Measurements from ENCODE around the gene TMEM203. TPM values are rescaled to one million over a fixed set of nuclear protein-coding genes. Genes with fewer than 3 reads are reported as not detected.
A peak's percentile ranks its signal among the peaks of the same experiment; 100 is the strongest.

Gene TMEM203
- total RNA-seq, 1 donor from 2014 or later, result 24.3 TPM

- DNase-seq (ENCODE audit: extremely low read depth, low read depth, low spot score), result no peak
Observed at GRCh38 chr9:137198051-137198901, 7.2 kb downstream of the TMEM203 start.

- no peak for DNase-seq (ENCODE audit: extremely low read depth, low read depth, low spot score)
Observed at GRCh38 chr9:137195525-137196220, 9.8 kb downstream of the TMEM203 start.

DNA sequence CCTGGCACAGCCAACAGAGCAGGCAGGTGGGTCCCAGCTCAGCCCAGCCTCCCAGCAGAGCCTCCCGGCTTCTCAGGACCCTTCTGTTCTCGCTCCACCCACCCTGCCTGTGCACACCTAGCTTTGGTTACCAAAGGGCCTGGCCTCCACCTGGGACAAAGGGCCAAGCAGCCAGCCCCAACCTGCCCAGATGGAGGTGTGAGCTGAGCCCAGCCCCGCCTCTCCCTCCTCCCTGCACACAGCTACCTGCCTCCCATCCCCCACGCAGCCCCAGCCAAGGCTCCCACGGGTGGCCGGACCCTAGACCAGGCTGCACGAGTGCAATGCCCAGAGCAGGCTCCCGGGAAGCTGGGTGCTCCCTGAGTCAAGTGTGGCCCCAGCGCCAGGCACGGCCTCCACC lies 10.5 kb downstream of the TMEM203 start:
- DNase-seq (ENCODE audit: extremely low read depth, low read depth, low spot score), result no peak

- no peak for DNase-seq (ENCODE audit: extremely low read depth, low read depth, low spot score)
Observed at GRCh38 chr9:137194388-137194787, 11.1 kb downstream of the TMEM203 start.

DNA sequence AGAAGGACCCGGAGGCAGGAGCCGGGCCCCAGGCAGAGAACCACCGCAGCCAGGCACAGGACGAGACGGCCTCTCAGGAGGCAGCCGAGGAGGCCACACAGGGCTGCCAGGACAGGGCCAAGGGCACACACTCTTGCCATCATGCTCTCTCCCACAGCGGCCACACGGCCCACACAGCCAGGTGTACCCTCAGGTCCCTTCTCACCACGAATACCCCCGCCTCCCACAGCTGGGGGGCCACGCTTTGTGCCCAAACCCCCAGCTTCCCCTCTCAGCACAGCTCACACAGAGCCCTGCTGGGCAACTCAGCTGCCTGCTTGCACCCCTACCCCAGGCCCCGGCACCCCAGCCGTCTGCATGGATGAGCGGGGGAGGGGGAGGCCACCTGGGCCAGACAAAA lies 11.7 kb downstream of the TMEM203 start:
- DNase-seq (ENCODE audit: extremely low read depth, low read depth, low spot score), result no peak

GRCh38 chr9:137192859-137193258 lies 12.6 kb downstream of the TMEM203 start:
- DNase-seq (ENCODE audit: extremely low read depth, low read depth, low spot score), result no peak

DNA sequence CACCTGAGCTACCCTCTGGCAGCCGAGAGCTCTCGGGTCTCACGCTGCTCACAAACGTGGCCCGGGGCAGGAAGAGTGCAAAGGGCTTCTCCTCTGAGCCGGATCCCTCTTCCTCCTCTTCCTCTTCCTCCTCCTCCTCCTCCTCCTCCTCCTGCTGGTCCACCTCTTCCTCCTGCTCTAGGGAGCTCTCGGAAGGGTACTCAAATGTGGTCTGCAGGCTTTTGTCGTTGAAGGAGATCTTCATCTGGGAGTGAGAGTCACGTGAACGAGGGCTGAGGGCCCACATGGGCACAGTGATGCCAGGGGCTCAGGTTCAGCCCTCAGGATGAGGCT lies 13.0 kb downstream of the TMEM203 start:
- no peak for DNase-seq (ENCODE audit: extremely low read depth, low read depth, low spot score)

GRCh38 chr9:137191691-137192447 lies 13.6 kb downstream of the TMEM203 start:
- no peak for DNase-seq (ENCODE audit: extremely low read depth, low read depth, low spot score)

- no peak for DNase-seq (ENCODE audit: extremely low read depth, low read depth, low spot score)
Observed at GRCh38 chr9:137191245-137191644, 14.2 kb downstream of the TMEM203 start.

GRCh38 chr9:137190315-137190856 lies 15.1 kb downstream of the TMEM203 start:
- DNase-seq (ENCODE audit: extremely low read depth, low read depth, low spot score), result no peak

- DNase-seq (ENCODE audit: extremely low read depth, low read depth, low spot score), result no peak
Observed at GRCh38 chr9:137189297-137190295, 15.9 kb downstream of the TMEM203 start.

GRCh38 chr9:137188490-137189296 lies 16.8 kb downstream of the TMEM203 start, which contains the start of the genes ANAPC2 and SSNA1:
TSS of gene ANAPC2 (minus strand) at chr9:137188560. CDS start at chr9:137188532, 28 bp downstream.
TSS of gene SSNA1 (plus strand) at chr9:137188676. CDS start at chr9:137188727, 51 bp downstream.
- DNase-seq (ENCODE audit: extremely low read depth, low read depth, low spot score), result peak; percentile 34

GRCh38 chr9:137188086-137188489 lies 17.4 kb downstream of the TMEM203 start:
- no peak for DNase-seq (ENCODE audit: extremely low read depth, low read depth, low spot score)

GRCh38 chr9:137187386-137187785 lies 18.1 kb downstream of the TMEM203 start:
- no peak for DNase-seq (ENCODE audit: extremely low read depth, low read depth, low spot score)

DNA sequence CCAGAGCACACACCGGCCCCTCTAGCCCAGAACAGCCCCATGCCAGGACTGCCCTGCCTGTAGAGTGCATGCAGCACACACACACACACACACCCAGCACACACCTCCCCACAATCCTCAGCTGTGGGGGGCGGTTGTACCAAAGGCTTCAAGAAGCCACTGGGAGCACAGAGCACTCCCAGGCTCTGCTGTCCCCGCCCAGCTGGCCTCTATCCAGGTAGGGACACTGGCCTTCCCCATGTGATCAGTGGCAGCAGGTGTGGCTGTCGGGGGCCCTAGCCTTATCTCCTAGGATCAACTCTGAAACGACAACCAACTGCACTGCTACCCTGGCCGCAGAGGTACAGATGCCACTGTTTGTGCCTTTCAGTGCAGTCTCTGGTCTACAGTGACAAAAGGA lies 19.1 kb downstream of the TMEM203 start:
- no peak for DNase-seq (ENCODE audit: extremely low read depth, low read depth, low spot score)

GRCh38 chr9:137185921-137186320 lies 19.5 kb downstream of the TMEM203 start:
- DNase-seq (ENCODE audit: extremely low read depth, low read depth, low spot score), result no peak

DNA sequence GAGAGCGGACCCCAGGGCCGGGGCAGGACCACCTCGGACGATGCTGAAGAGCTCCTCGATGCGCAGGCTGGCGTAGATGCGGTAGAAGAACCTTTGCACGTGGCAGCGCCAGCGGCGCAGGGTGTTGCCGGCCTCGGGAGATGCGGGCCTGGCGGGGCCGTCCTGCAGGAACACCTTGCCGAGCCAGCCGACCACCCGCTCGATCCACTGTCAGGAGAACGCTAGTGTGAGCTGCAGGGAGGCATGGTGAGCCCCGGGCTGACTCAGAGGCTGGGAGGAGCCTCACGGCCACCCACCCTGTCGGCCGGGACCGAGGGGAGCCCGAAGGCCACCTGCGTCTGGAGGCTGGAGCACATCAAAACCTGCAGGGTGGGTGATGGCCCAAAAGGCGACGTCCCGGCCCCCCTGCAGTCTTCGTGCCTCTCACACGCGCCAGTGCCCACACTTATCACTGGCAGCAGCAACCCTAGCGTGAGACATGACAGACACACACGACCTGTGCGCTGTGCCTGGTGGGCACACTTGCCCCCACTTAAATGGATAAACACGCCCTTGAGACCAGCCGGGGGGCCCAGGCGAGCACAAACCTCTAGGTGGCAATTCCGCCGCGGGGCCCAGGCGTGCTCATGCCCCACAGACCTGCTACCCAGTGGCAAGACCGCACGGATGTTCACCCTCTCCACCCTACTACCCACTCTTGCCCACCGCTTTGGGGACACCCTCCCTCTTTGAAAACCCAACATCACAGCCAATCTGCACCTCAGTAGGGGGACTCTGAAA lies 20.4 kb downstream of the TMEM203 start:
- DNase-seq (ENCODE audit: extremely low read depth, low read depth, low spot score), result no peak

DNA sequence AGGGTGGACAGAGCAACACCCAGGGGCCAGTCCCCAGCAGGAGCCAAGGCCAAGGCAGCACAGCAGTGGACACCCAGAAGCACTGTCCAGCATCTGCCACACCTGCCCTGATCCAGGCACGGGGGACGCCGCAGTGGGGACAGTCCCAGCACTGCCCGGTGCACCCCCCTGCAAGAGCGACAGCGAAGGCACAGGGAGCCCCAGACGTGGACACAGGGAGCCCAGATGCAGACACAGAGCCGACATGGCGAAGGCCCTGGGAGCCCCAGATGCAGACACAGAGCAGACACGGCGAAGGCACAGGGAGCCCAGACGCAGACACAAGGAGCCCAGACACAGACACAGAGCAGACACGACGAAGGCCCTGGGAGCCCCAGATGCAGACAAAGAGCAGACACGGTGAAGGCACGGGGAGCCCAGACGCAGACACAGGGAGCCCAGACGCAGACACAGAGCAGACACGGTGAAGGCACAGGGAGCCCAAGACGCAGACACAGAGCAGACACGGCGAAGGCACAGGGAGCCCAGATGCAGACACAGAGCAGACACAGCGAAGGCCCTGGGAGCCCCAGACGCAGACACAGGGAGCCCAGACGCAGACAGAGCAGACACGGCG lies 21.4 kb downstream of the TMEM203 start:
- DNase-seq (ENCODE audit: extremely low read depth, low read depth, low spot score), result no peak
